RWPE1 (cell line): ENCODE results near the gene CNOT4.
"Not testable (repeated sequence)": the region's sequence is repeated elsewhere in the genome, so short reads cannot be mapped to it uniquely, and the experiment has no call there.

Experiments
- CTCF ChIA-PET: fragments of 350-600 bp; sonication (Branson Sonifier 250); formaldehyde crosslinking; extraction: SDS; loops from one replicate; lab custom pipeline; 2021; lab: Yijun Ruan, JAX
- POLR2A ChIA-PET: fragments of 400-600 bp; formaldehyde crosslinking; extraction: SDS; loops from one replicate; lab custom pipeline; 2020; ENCODE audit warnings: antibody characterized with exemption; ENCODE audit not compliant: low non-redundant PET; lab: Yijun Ruan, JAX
- DNase-seq: peaks from one replicate; pipeline ENCODE4 v3.0.0; 2012; ENCODE audit warnings: low spot score
- H3K27ac ChIP-seq: fragments of 450-650 bp; 2 replicates; pipeline ENCODE4 v1.5.1; 2017
- CTCF ChIP-seq: fragments of 450-650 bp; conservative IDR thresholded peaks from 2 replicates; pipeline ENCODE4 v1.5.1; 2017; ENCODE audit warnings: low read depth, mild to moderate bottlenecking

Gene CNOT4

DNA sequence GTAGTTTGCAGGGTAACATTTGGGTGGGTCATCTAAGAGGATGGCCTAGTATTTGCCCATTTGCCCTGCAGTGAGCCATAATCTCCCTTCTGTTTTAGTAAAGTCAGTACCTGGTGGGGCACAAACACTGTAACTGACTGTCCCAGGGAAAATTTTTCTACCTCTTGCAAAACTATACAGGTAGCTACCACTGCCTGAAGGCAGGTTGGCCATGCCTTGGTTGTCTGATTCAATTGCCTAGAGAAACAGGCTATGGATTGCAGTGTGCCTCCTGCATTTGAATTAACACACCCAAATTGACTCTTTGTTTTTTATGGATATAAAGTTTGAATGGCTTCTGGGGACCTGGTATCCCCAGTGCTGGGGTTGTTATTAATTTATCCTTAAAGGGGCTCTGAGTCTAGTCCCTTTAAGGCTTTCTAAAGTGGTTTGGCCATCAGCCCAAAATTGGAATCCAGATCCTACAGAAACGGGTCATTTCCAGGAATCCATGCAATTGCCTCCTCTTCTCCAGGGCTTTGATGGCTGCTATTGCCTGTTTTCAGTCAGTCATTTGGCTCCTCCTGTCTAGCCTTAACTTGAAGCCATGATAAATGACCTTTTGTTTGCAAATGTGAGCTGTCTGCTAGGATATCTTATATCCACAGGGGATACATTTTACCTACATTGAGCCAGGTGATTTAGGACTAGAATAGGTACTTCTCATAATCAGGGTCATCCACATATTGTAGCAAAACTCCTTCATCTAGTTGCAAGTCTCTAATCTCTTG is 187.1 kb downstream of the CNOT4 start:
- ChIA-PET POLR2A (no interaction called here), CTCF (interaction anchor here (0.5 to 1.0 kb wide), 2 partner anchors 13 to 351 kb away, joined by 3 read pairs; no protein-coding TSS in a partner anchor)
- no peak for TF ChIP-seq CTCF
- H3K27ac ChIP-seq = no peak overlapping the region
- no peak for DNase-seq

DNA sequence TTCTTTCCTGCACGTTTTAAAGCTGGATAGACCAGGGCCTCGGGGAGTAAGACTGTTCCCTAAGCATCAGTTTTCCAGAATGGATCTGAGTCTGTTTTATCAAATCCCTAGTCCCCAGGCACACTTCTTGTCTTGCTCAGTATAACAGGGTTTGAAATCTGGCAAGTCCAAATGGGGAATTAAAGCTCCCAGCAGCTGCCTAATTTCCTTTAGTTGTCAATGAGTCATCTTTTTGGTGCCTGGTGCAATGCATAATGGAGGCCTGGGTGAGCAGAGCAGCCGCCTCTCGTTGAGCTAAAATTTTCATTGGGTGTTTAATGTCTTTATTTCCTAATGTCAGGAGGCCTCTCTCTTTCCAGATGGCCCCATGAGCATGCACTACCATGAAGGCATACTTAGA is 188.3 kb downstream of the CNOT4 start:
- CTCF ChIA-PET = no interaction called here
- POLR2A ChIA-PET = no interaction called here
- no peak for TF ChIP-seq CTCF
- peak overlapping the region; percentile 49 for H3K27ac ChIP-seq
- peak; percentile 36 for DNase-seq

DNA sequence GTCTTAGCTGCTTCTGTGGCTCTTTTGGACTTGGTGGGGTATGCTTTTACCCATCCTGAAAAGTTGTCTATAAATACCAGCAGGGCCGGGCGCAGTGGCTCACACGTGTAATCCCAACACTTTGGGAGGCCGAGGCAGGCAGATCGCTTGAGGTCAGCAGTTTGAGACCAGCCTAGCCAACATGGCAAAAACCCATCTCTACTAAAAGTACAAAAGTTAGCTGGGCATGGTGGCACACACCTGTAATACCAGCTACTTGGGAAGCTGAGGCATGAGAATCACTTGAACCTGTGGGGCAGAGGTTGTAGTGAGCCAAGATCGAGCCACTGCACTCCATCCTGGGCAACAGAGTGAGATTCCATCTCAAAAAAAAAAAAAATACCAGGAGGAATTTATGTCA is 188.9 kb downstream of the CNOT4 start:
- POLR2A ChIA-PET, DNase-seq, CTCF ChIA-PET: not testable (repeated sequence)
- H3K27ac ChIP-seq = peak overlapping the region; percentile 62; the same call in 1 of the 2 replicates

DNA sequence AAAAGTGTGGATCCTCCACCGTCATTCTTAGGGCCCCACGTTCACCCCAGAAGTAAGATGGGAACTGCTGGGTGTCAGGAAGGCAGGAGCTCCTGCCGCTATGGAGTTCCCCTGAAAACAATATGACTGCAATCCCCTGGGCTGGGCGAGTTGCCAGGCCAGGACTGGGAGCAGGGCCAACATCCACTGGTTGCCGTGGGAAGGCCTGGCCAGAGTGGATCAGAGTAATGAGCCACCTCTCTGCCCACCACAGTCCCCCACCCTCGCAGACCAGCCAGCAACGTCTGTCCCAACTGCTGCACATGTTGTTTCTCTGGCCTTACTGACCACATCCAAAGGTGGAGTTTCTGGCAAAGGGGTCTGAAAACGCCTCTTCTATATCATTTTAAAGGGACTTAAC is 189.6 kb downstream of the CNOT4 start:
- TF ChIP-seq CTCF = no peak
- DNase-seq = peak; percentile 42
- POLR2A ChIA-PET = no interaction called here
- CTCF ChIA-PET = no interaction called here
- peak overlapping the region; percentile 62 for H3K27ac ChIP-seq

DNA sequence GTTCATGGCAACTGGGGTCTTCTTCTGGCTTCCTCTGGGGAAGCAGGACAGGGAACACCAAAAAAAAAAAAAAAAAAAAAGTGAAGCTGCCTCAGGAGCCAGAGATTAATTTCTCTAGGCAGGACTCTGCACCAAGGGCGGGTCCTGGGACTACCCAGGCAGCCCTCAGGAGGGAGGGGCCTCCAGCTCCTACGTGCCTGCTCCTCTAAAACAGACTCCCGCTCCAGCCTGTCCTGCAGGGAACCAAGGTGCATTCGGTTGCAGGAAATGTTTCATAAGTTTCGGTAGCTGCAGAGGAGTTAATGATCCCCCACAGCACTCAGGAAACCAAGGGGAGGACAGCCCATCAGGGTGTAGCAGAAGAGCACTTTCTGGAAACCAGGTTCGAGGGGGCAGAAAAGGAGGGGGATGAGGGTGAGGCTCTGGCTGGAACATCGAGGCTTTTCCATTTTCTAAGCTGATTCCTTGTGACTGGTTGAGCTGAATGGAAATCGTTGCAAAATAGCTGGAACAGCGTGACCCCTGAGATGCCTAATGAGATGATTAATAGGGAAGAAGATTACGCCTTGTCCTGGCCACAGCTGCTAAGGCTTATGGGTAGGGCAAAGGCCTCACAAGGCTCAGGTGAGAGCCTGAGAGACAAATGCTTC is 192.1 kb downstream of the CNOT4 start:
- no peak for TF ChIP-seq CTCF
- peak; percentile 25 for DNase-seq
- ChIA-PET POLR2A (no interaction called here), CTCF (no interaction called here)
- H3K27ac ChIP-seq = peak overlapping the region; percentile 79

DNA sequence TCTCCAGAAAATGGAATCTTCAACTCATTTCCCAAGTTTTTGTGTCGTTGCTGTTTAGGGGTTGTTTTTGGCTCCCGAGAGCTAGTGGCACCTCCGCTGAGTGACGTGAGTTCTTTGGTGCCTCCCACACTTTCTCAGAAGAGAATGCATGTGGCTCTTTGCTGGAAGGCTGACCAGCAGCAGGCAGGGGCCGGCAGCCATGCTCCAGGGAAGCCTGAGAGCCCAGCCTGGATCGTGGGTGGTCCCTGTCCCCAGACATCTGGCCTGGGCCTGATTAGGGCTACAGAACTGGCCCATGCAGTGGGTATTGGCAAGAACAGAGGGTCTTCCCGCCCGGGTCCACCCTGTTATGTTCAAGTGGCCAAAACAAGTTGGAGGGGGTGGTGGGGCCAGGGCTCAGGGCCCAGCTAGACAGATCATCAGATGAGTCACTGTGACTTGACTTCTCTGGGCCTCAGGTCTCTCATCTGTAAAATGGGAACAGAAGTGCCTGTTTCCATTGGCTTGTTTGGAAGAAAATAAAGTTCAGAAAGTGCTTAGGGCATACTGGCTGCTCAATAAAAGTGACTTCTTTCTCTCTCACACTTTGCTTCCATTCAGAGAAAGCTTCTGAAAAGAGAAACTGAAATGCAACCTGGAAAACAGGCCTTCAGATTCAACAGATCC is 193.1 kb downstream of the CNOT4 start:
- POLR2A ChIA-PET = no interaction called here
- DNase-seq = no peak
- no peak for TF ChIP-seq CTCF
- H3K27ac ChIP-seq = peak overlapping the region; percentile 79
- CTCF ChIA-PET = no interaction called here

- DNase-seq = no peak
- no peak for TF ChIP-seq CTCF
- CTCF ChIA-PET = no interaction called here
- no peak overlapping the region for H3K27ac ChIP-seq
- POLR2A ChIA-PET = no interaction called here
These were observed 195.9 kb downstream of the CNOT4 start for GRCh38 chr7:135313971-135314370.
